Measurements from ENCODE around the gene MEG3. TPM values are rescaled to one million over a fixed set of nuclear protein-coding genes. Genes with fewer than 3 reads are reported as not detected.

Gene MEG3
- total and polyA plus RNA-seq, 7 donors: 3.5 to 168 (median 28.0) TPM

DNA sequence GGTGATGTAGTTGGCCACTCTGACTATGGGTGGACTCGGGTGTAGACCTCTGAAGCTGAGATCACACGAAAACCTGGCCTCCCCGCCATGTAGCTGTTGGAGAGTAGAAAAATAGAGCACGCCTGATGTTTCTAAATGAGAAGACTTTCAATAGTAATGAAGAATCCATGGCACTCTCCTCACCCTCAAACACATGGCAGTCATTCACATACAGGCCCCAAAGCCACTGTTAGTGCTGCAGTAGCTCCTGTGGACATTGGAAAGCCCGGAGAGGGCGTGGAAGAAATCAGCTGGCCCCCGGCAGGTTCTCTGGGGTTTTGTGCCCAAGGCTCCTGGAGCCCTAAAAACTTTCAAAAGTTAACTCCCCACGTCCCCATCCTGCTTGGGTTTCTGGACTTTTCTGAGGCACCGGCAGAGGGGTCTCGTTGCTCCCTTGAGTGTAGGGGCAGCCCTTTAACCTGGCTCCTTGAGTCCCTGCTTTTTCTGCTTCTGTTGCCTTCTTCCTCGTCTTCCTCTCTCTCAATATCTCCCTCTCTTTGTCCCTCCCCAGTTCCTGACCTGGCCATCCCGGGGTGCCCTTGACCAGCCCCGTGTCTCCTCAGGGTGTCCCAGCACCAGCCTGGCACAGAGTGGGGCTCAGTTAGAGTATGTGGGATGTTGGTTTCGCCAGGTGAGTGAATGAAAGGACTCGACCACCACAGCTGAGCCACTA, 8.3 kb downstream of the MEG3 start:
- no peaks in the 10 kb centered on the region for H3K36me3 ChIP-seq
- WGBS, 2 donors: 80 to 90% methylated on average over 15 of the region's 15 CpGs
- no peak overlapping the region for H3K27ac ChIP-seq
- intact Hi-C loops (cut with DNase I): no loop called here
- no peaks in the 10 kb centered on the region for H3K9me3 ChIP-seq
- TF ChIP-seq CTCF (IDR thresholded peaks at IDR 0.05) (no peak), POLR2AphosphoS5 (IDR thresholded peaks at IDR 0.05) (no peak), POLR2A (IDR thresholded peaks at IDR 0.05) (no peak), EP300 (IDR thresholded peaks at IDR 0.05) (no peak)
- DNase-seq: no peak
- H3K4me3 ChIP-seq: no peak overlapping the region
- no peaks in the 10 kb centered on the region for H3K4me1 ChIP-seq
- H3K27me3 ChIP-seq: peaks cover 0 to 9% (median 3%) of the 10 kb centered on the region in 3 donors

DNA sequence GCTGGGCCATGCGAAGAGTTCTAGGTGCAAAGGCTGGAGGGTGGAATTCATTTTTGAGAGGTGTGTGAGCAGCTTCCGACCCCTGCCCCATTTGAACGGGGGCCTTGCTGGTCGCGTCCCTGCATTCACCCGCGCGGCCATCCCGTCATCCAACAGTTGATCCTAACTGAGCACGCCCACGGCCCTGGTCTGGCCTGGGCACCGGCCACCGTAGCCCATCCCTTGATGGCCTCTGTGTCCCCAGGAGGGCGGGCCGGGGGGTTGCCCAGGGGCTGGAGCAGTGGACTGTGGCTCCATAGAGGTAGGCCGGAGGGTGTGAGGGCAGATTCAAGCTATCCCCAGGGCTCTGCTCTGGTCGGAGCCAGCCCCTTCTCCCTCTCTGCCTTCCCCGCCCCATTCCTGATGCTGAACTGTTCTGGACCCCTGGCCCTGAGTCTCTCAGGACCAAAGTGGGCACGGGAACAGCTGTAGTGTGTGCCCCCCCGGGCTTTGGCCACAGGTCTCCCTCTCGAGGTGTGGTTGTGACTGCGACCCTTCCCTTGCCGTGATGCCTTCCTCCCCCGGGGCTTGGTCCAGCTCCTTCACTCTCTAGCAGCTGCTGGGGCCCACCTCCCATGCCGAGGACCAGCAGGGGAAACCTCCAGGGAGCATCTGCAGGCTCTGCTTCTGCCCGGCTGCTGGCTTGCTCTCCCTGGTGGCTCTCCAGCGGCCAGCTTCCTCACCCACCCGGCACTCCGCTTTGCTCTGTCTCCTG, 9.1 kb downstream of the MEG3 start:
- Histone ChIP-seq H3K4me1 (no peaks in the 10 kb centered on the region), H3K9me3 (no peaks in the 10 kb centered on the region), H3K4me3 (no peak overlapping the region), H3K27ac (no peak overlapping the region), H3K27me3 (peaks cover 0 to 3% (median 1%) of the 10 kb centered on the region in 3 donors), H3K36me3 (no peaks in the 10 kb centered on the region)
- intact Hi-C loops (cut with DNase I): no loop called here
- TF ChIP-seq CTCF (IDR thresholded peaks at IDR 0.05): no peak
- no peak for TF ChIP-seq EP300 (IDR thresholded peaks at IDR 0.05)
- TF ChIP-seq POLR2A (IDR thresholded peaks at IDR 0.05): no peak
- no peak for TF ChIP-seq POLR2AphosphoS5 (IDR thresholded peaks at IDR 0.05)
- WGBS, 2 donors: 69 to 84% methylated on average over 29 of the region's 29 CpGs
- DNase-seq: no peak

GRCh38 chr14:100835548-100836310, 9.8 kb downstream of the MEG3 start:
- intact Hi-C loops (cut with DNase I): no loop called here
- DNase-seq: no peak
- no peaks in the 10 kb centered on the region for H3K36me3 ChIP-seq
- no peaks in the 10 kb centered on the region for H3K9me3 ChIP-seq
- H3K27ac ChIP-seq: no peak overlapping the region
- TF ChIP-seq EP300 (IDR thresholded peaks at IDR 0.05) (no peak), POLR2AphosphoS5 (IDR thresholded peaks at IDR 0.05) (no peak), POLR2A (IDR thresholded peaks at IDR 0.05) (no peak), CTCF (IDR thresholded peaks at IDR 0.05) (no peak)
- H3K4me1 ChIP-seq: no peaks in the 10 kb centered on the region
- H3K4me3 ChIP-seq: no peak overlapping the region
- peaks cover 0 to 3% (median 0%) of the 10 kb centered on the region in 3 donors for H3K27me3 ChIP-seq
- 80 to 84% methylated on average over 24 of the region's 24 CpGs for WGBS, 2 donors

- Histone ChIP-seq H3K4me3 (no peak overlapping the region), H3K4me1 (no peaks in the 10 kb centered on the region), H3K27ac (no peak overlapping the region), H3K9me3 (no peaks in the 10 kb centered on the region), H3K27me3 (peaks cover 0 to 3% (median 0%) of the 10 kb centered on the region in 3 donors), H3K36me3 (no peaks in the 10 kb centered on the region)
- DNase-seq: no peak
- TF ChIP-seq CTCF (IDR thresholded peaks at IDR 0.05) (no peak), POLR2A (IDR thresholded peaks at IDR 0.05) (no peak), POLR2AphosphoS5 (IDR thresholded peaks at IDR 0.05) (no peak), EP300 (IDR thresholded peaks at IDR 0.05) (no peak)
- intact Hi-C loops (cut with DNase I): no loop called here
- WGBS, 2 donors: 89 to 95% methylated on average over 12 of the region's 12 CpGs
These were observed 10.4 kb downstream of the MEG3 start for GRCh38 chr14:100836311-100836805.
